C4-2B (cell line): ENCODE measurements around the gene DPP3.

ENCODE experiments used
- ZFX ChIP-seq: fragments of 450-650 bp; IDR thresholded peaks from 2 replicates; pipeline ENCODE4 v1.6.1; 2017
- TF ChIP-seq, protein P1 (sequence below): fragments of 450-650 bp; conservative IDR thresholded peaks from 2 replicates; pipeline ENCODE4 v1.5.1; 2017; ENCODE audit warnings: mild to moderate bottlenecking

DNA sequence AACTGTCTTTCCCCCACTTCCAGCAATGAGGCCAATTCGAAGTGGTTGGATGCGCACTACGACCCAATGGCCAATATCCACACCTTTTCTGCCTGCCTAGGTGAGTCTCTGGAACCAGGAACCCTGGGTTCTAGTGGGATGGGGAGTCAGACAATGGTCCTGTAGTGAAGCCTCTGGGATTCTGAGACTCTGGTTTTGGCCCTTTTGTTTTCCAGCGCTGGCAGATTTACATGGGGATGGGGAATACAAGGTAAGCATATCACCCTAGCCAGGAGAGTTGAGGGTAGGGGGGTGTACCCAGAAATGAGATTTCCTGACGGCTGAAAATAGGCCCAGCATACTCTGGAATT lies 30.7 kb downstream of the DPP3 start:
- TF ChIP-seq, protein P1, sequence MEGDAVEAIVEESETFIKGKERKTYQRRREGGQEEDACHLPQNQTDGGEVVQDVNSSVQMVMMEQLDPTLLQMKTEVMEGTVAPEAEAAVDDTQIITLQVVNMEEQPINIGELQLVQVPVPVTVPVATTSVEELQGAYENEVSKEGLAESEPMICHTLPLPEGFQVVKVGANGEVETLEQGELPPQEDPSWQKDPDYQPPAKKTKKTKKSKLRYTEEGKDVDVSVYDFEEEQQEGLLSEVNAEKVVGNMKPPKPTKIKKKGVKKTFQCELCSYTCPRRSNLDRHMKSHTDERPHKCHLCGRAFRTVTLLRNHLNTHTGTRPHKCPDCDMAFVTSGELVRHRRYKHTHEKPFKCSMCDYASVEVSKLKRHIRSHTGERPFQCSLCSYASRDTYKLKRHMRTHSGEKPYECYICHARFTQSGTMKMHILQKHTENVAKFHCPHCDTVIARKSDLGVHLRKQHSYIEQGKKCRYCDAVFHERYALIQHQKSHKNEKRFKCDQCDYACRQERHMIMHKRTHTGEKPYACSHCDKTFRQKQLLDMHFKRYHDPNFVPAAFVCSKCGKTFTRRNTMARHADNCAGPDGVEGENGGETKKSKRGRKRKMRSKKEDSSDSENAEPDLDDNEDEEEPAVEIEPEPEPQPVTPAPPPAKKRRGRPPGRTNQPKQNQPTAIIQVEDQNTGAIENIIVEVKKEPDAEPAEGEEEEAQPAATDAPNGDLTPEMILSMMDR = no peak
- no peak for TF ChIP-seq ZFX
